ENCODE measurements around the gene FAM8A1.

The FAM8A1 gene

GRCh38 chr6:17602888-17603287 is 2.8 kb downstream of the FAM8A1 start:
- H3K4me3 ChIP-seq (ENCODE audit: low read depth, low read length), result no peak overlapping the region
- TF ChIP-seq CTCF (IDR thresholded peaks at IDR 0.05; ENCODE audit: borderline replicate concordance, insufficient read depth, low read depth, low read length), result no peak

- no peak overlapping the region for H3K4me3 ChIP-seq (ENCODE audit: low read depth, low read length)
- no peak for TF ChIP-seq CTCF (IDR thresholded peaks at IDR 0.05; ENCODE audit: borderline replicate concordance, insufficient read depth, low read depth, low read length)
These were observed 6.5 kb downstream of the FAM8A1 start for GRCh38 chr6:17606606-17607005.

GRCh38 chr6:17610835-17611234 is 10.7 kb downstream of the FAM8A1 start:
- TF ChIP-seq CTCF (IDR thresholded peaks at IDR 0.05; ENCODE audit: borderline replicate concordance, insufficient read depth, low read depth, low read length), result no peak

GRCh38 chr6:17612048-17612447 is 11.9 kb downstream of the FAM8A1 start:
- TF ChIP-seq CTCF (IDR thresholded peaks at IDR 0.05; ENCODE audit: borderline replicate concordance, insufficient read depth, low read depth, low read length), result no peak
- no peak overlapping the region for H3K4me3 ChIP-seq (ENCODE audit: low read depth, low read length)

More at GRCh38 chr6:17610835-17611234, 10.7 kb downstream of the FAM8A1 start:
- H3K4me3 ChIP-seq (ENCODE audit: low read depth, low read length), result no peak overlapping the region

- no peak for TF ChIP-seq CTCF (IDR thresholded peaks at IDR 0.05; ENCODE audit: borderline replicate concordance, insufficient read depth, low read depth, low read length)
- no peak overlapping the region for H3K4me3 ChIP-seq (ENCODE audit: low read depth, low read length)
These were observed 15.7 kb downstream of the FAM8A1 start for GRCh38 chr6:17615794-17616193.

- no peak overlapping the region for H3K4me3 ChIP-seq (ENCODE audit: low read depth, low read length)
- TF ChIP-seq CTCF (IDR thresholded peaks at IDR 0.05; ENCODE audit: borderline replicate concordance, insufficient read depth, low read depth, low read length), result no peak
These were observed 20.9 kb downstream of the FAM8A1 start for GRCh38 chr6:17621003-17621402.

GRCh38 chr6:17622144-17622543 is 22.0 kb downstream of the FAM8A1 start:
- TF ChIP-seq CTCF (IDR thresholded peaks at IDR 0.05; ENCODE audit: borderline replicate concordance, insufficient read depth, low read depth, low read length), result no peak
- no peak overlapping the region for H3K4me3 ChIP-seq (ENCODE audit: low read depth, low read length)
